Measurements from ENCODE around the gene NOVA1.

Gene NOVA1

DNA sequence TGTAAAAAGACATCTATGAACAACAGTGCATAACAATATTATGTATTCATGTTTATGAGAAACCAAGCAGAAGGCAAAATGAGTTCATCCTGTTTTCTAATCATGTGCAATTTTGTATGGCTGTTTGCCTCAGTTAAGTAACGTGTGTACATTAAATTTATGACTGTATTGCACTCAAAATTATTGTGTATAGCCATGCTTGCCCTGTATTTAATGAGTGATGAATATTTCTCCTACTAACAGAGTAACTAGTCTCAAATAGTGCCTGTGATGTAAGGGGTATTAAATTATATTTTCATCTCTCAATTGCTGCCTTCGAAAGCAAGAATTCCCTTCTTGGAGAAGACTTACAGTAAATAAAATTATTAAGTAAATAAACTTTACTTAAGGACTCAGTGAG lies 154.2 kb downstream of the NOVA1 start:
- DNase-seq: no peak

GRCh38 chr14:26429205-26429604 lies 168.6 kb downstream of the NOVA1 start:
- no peak for DNase-seq

DNA sequence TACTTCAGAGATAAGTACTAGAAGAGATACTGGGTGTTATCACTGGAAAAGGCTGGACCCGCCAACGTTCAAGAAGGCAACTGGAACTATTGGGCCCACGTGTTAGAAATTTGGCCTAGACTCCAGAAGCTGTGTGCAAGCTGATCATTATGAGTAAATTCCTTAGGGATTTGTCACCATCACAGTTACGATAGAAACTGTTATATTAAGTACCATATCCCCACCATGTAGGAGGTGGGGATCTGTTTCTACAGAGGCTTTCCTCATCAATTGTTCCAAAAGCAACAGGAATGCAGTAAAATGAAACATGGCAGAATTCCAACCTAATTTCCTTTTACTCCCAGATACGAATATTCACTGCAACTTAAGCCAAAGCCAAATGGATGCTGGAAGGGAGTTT lies 170.7 kb downstream of the NOVA1 start:
- no peak for DNase-seq

DNA sequence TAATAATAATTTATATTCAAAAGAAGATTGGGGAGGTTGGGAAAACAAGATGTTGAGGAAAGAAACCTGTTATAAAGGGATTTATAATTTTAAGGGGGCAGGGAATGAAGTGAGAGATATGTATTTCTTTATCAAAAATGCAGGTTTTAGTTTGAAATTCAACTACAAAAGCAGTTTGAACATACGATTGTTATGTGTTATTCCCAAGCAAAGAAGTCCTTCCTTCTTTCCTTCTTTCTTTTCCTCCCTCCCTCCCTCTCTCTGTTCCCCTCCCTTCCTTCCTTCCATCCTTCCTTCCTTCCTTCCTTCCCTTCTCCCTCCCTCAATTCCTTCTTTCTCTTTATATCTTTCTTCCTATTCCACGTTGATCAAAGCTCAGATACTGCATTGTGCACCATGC lies 173.3 kb downstream of the NOVA1 start:
- DNase-seq: no peak

DNA sequence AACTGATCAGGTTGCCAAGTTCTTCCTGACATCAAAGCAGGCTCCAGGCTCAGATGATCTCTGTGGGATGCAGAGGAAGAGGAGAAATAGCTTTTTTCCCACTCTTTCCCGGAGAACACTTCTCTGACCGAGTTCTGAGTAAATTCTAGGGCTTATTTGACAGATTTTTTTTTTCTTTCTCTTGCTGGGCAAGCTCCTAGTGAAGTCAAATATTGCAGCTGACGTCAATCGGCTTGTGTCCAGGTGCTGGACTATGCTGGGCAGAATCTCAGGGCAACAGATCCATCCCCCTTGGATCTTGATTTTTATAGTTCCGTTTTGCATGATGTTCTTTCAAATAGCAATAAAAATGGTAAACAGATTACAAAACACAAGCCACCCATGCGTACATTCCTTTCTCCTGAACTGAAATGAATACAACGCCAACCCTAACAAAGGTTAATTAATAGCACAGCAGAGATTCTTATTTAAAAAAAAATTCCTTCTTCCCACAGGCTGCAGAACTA lies 182.2 kb downstream of the NOVA1 start:
- DNase-seq: no peak

DNA sequence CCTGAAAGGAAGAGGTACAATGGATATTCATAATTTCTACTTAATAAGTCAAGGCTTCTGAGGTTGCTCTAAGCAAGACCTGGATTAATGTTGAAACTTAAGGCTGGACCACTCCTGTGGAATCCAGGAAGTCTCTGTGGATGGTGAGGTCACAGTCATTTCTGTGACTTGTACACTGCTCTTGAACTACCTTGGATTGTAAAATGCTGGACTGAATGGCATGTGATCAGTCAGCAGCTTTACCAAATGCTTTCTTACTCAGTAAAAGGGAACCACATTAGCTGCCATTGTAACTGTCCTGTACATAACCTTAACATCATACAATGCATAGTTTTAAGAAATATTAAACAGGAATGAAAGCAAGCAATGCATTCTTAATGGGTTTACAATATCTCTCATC lies 182.9 kb downstream of the NOVA1 start:
- no peak for DNase-seq

GRCh38 chr14:26414103-26414502 lies 183.7 kb downstream of the NOVA1 start:
- no peak for DNase-seq

- no peak for DNase-seq
Observed at GRCh38 chr14:26412421-26412820, 185.4 kb downstream of the NOVA1 start.

GRCh38 chr14:26410189-26410685 lies 187.6 kb downstream of the NOVA1 start:
- DNase-seq: no peak

GRCh38 chr14:26404927-26405326 lies 192.9 kb downstream of the NOVA1 start:
- no peak for DNase-seq

- no peak for DNase-seq
Observed at GRCh38 chr14:26403760-26404159, 194.1 kb downstream of the NOVA1 start.

DNA sequence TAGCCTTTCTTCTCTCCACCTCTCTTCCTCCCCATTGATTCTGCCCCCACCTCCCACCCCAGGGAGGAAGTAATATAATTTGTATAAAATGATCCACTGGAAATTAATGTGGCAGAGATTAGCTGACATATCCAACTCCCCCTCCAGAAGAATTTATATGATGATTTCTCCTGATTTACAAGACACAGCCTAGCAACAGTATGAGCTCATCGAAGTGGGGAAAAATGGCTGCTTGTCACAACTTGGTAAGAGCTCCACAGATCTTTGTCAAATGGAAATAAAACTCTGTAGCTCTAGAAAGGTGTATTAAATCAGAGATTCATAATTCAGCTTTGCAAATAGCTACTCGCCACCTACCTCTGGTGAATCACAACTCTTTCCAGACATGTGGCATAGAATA lies 195.7 kb downstream of the NOVA1 start:
- DNase-seq: no peak

DNA sequence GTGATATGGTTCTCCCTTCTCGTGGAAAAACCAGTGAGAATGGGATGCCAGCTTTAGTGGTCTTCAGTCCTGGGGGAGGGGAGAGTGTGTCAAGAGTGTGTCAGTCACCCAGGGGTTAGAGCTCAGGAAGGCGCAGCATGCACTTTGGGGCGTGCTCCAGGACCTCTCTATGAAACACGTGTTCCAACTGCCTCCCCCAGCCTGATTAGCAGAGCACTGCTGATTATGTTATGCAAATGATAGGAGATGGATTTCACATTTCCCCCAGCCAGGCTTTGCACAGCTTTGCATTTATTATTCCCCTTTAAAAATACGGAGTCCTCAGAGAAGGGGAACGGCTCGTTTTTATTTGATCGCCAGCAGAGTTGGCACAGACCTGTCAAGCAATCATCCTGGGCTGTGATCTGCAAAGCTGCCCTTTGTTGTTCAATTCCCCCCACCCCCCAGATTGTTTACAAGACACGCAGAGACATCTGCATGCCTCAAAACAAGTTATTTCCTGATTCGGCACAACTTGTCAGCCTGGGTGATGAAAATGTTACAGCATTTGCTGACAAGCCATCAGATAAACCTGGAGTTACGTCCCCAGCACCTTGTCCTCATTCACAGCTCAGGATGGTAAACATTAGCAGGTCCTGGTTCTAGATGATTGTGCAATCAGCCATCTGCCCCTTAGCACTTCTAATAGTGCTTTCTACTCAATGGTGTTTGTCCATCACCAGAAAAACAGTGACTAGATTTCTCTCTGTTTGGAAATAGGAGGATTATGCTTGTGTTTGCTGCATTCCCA lies 196.5 kb downstream of the NOVA1 start:
- DNase-seq: no peak

DNA sequence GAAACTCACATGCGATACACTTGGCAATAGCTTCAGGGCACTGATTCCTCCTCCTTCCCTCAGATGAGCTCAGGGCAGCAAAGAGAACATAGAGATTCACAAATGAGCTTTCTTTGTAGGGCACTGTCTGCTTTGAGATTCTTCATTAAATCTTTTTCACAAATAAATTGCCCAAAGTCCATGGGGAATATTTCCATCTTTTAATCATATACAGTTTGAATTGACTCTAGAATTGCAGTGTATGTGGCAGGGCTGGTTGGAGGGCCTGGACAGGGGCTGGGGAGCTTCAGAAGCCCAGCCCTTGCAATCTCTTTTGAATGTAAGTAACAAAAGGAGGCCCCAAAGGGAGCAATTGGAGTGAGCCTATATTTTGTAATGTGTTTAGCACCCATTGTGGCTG lies 197.5 kb downstream of the NOVA1 start:
- no peak for DNase-seq

- no peak for DNase-seq
Observed at GRCh38 chr14:26398616-26399015, 199.2 kb downstream of the NOVA1 start.

Data from CD4-positive, alpha-beta T cell treated with Interleukin-10 for 1 hour (primary cell).